Inflammatory macrophage treated with lipopolysaccharide for 1 hour (primary cell): ENCODE measurements around the gene TSPAN32.
"Not testable (repeated sequence)": the region's sequence is repeated elsewhere in the genome, so short reads cannot be mapped to it uniquely, and the experiment has no call there.

Source experiments
- DNase-seq, 2 donors: peaks; one replicate each; pipeline ENCODE4 v3.0.0-alpha.2; 2020 to 2022

TSPAN32 gene

DNA sequence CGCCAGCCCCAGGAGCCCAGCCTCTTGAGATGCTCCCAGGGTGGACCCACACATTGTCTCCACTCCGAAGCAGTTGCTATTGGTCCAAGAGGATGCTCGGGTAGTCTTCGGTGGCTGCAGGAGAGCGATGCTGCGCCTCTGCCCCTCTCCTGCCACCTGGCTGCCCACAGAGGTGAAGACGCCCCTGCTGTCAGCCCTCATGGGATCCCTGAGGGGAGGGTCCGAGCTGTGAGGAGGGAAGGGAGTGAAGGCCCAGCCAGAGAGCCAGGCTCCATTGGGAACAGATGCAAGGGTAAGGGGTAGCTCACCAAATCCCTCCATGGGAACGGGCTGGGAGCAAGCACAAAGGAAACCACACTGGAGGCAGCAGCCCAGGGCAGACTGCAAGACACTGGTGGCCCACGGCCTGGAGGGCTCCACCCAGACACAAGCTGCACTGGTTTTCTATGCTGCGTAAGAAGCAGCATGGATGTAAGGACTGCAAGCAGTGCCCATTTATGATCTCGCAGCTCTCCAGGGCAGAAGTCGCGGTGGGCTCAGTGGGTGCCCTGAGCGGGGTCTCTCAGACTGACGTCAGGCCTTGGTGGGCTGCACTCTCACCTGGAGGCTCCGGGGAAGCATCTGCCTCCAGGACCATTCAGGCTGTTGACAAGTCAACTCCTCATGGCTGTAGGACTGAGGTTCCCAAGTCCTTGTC, 15.7 kb downstream of the TSPAN32 start:
- DNase-seq: no peak

GRCh38 chr11:2318123-2318522, 16.3 kb downstream of the TSPAN32 start:
- DNase-seq: no peak

- DNase-seq: no peak
These were observed 16.9 kb downstream of the TSPAN32 start for GRCh38 chr11:2318707-2319106.

GRCh38 chr11:2319791-2320472, 18.1 kb downstream of the TSPAN32 start:
- DNase-seq: no peak

DNA sequence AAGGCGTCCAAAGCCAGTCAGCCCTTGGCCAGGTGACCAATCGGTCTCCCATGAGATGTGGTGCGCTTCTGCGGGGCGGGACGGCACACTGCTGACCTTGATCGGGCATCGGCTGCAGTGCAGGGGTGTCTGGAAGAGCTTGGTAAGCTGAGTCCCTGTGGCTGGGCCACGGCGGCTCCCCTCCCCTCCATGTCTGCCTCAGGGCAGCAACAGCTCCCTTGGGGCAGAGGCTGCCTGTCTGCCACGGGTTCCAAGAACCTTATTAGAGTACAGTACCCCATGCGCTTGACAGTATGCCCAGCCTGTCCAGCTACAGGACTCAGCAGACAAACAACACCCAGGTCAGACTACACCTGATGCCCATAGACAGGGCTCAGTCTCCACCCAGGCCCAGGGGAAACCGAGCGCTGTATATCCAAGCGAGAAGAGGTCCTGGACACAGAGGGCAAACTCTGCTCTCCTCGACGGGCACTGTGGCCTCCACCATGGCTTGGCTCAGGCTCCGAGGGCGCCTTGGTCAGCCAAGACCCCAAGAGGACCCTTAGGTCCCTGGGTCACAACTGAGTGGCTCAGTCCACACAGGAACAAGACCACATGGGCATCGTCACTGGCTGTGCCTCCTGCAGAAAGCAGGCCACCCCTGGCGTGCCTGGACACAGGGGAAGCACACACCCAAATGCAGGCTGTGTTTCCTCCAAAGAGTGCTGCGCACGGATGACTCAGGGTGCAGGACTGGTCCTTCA, 18.9 kb downstream of the TSPAN32 start:
- DNase-seq: no peak

DNA sequence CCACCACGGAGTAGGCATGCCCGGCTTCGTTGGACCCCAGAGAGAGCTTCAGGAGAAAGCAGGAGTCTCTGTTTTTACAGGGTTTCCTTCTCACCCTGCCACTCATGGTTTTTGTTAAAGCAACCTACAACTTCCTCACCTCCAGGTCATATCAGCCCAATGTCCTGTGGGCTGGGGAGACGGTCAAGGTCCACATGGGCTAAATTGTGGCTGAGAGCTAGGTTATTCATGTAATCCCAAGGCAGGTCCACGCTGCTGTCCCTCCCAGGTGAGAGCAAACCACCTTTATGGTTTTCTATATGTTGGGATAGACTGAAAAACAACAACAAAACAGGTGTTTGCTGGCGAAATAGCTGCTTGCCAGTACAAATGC, 19.5 kb downstream of the TSPAN32 start:
- no peak for DNase-seq

- no peak for DNase-seq
These were observed 23.3 kb downstream of the TSPAN32 start for GRCh38 chr11:2325123-2325522.

DNA sequence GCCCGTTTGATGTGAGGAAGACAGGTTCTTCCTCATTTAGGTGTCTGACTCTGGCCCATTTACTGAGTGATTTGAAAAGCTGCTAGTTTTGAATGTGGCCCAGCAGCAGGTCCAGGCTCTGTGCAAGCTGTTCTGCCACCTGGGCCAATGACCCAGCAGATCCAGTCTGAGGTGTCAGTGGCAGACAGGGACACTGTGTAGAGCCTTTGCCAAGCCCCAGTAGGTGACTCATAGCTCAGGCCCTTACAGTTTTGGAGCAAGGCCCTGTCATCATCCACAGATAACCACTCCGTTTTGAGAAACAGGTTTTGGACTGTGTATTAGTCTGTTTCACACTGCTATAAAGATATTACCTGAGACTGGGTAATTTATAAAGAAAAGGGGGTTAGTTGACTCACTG, 23.9 kb downstream of the TSPAN32 start:
- DNase-seq: no peak

DNA sequence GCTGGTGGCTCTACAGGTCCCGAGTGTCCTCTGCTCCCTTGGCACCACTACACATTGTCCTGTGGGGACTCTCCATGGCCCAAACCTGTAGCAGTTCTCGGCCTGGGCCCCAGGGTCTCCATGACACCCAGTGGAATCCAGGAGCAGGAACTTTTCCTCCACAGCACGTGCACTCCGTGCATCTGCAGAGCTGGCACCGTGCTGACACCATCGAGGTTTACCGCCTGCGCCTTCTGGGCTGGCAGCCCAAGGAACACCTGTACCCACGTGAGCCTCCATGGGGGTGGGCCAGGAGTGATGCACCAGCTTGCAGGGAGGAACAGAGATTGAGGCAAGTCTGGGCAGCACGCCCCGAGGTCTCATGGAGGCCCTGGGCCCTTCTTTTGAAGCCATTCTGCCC, 25.2 kb downstream of the TSPAN32 start:
- DNase-seq: no peak

GRCh38 chr11:2328021-2328420, 26.2 kb downstream of the TSPAN32 start:
- DNase-seq: no peak

DNA sequence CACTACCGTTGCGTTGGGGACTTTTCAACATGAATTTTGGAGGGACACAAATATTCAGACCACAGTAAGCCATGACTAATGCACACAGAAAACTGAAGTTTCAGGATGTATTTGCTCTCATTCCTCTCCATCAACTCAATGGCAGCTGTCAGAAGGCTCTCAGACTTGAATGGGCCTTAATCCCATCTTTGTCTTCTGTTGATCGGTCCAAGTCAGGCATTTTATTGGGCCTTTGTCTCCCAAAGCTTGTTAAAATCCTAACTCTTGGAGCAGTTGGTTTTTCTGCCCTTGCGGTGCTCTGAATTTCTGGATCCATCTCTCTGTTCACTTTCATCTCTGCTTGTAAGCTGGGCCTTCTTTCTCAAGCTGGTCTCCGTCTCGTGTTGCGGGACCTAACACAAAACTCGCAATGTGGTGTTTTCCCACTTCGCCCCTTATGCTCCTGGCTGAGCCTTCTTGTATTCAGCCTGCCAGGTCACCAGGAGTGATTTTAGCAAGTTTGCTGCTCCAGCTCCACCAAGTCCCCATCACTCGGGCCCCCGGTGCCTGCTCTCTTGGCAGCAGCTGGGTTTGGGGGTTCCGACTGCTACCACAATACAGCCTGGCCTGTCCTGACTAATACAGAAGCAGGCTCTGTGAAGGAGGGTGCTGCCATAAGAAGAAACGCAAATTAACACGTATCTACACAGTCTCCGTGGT, 27.0 kb downstream of the TSPAN32 start:
- DNase-seq: no peak

DNA sequence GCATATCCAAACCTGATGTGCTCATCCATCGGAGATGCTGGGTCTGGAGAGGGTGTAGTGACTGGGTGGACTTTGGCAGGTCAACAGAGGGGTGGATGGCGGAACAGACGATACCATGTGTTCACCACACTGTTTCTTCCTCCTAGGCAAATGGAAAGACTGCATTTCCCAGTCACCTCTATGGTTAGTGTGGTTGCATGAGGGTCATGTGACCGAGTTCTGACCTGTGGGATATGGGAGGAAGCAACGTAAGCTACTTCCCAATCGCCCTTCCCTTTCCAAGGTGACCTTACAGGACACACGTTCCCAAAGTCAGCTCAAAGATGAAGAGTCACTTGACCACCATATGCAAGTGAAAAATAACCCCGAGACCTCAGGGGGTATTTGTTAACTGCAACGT, 27.7 kb downstream of the TSPAN32 start:
- no peak for DNase-seq

DNA sequence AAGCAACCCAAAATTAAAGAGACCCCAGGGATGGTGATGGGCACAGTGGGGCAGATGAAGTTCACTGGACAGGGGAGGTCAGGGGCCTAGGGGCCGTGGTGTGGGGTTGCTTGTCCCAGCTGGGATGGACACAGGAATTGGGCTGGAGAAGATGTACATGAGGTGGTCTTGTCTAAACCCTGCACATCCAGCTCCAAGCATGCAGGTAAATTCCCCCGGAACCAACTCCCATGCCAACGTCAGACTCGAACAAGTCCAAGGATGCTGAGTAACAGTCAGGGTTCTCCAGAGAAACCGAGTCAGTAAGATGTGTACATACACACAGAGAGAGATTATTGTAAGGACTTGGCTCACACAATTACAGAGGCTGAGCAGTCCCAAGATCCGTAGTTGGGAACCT, 28.9 kb downstream of the TSPAN32 start:
- DNase-seq: no peak

DNA sequence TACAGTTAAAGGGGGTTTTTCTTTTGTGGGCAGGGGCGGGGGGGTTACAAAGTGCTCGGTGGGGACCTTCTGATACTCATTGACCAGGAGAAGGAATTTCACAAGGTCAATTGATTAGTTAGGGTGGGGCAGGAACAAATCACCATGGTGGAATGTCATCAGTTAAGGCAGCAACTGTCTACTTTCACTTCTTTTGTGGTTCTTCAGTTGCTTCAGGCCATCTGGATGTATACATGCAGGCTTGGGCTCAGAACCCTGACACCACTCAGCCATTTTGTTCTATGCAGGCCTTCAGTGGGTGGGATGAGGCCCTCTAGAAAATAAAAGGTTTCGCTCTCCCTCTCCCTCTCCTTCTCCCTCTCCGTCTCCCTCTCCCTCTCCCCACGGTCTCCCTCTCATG, 29.6 kb downstream of the TSPAN32 start:
- DNase-seq: no peak

GRCh38 chr11:2332569-2332968, 30.8 kb downstream of the TSPAN32 start:
- not testable (repeated sequence) for DNase-seq

DNA sequence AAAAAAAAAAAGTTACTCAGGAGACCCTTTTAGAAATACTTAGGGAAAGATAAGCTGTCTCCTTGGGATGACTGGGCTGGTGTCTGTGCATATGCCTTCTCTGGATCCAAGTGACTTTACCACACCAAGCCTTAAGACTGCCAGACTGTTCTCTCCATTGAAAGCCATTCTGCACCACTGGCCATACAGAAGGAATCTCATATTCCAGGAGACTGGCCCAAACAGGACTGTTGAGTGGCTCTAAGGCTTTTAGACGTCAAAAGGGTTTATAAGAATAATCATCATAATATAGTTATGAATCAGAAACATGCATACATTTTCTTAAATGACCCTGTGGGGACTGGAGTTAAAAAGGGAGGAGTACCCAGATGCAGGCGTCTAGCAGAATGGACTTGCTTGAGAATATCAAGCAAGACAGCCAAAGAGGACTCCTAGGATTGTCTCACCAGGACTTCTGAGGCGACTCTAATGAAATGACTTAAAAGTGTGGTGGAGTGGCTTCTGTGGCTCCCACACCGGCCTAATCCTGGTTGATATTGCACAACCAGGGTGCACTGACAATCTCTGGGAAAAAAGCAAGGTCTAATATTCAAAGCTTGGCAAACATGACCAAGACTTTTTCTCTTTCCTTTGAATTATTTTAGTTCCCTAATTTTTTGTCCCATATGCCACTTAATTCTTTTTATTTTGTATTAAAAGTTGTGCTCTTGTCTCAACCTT, 31.8 kb downstream of the TSPAN32 start:
- DNase-seq: not testable (repeated sequence)

- not testable (repeated sequence) for DNase-seq
These were observed 33.5 kb downstream of the TSPAN32 start for GRCh38 chr11:2335286-2335685.

DNA sequence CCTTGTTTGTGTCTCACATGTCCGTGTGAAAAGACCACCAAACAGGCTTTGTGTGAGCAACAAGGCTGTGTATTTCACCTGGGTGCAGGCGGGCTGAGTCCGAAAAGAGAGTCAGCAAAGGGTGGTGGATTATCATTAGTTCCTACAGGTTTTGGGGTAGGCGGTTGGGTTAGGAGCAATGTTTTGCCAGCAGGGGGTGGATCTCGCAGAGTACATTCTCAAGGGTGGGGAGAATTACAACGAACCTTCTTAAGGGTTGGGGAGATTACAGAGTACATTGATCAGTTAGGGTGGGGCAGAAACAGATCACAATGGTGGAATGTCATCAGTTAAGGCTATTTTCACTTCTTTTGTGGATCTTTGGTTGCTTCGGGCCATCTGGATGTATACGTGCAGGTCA, 36.9 kb downstream of the TSPAN32 start:
- DNase-seq: not testable (repeated sequence)

GRCh38 chr11:2342557-2342956, 40.7 kb downstream of the TSPAN32 start:
- no peak for DNase-seq

DNA sequence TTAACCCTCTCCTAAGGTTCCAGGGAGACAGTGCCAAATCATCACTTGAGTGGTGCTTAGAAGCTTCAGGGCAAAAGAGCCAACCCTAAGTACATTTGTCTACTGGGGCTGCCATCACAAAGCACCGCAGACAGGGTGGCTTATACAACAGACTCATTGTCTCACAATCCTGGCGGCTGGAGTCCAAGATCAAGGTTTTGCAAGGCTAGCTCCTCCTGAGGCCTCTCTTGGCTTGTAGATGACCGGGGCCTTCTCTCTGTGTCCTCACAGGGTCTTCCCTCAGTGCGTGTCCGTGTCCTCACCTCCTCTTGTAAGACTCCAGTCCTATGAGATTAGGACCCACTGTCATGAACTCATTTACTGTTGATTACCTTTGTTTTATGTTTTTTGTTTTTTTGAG, 41.2 kb downstream of the TSPAN32 start:
- DNase-seq: no peak

DNA sequence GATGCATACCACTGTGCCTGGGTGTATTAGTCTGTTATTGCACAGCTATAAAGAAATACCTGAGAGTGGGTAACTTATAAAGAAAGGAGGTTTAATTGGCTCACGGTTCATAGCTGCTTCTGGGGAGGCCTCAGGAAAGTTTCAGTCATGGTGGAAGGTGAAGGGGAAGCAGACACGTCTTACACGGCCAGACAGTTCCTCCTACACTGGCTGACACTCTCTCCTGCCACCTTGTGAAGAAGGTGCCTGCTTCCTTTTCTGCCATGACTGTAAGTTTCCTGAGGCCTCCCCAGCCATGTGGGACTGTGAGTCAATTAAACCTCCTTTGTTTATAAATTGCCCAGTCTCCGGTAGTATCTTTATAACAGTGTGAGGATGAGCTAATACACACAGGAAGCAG, 41.7 kb downstream of the TSPAN32 start:
- DNase-seq: no peak

DNA sequence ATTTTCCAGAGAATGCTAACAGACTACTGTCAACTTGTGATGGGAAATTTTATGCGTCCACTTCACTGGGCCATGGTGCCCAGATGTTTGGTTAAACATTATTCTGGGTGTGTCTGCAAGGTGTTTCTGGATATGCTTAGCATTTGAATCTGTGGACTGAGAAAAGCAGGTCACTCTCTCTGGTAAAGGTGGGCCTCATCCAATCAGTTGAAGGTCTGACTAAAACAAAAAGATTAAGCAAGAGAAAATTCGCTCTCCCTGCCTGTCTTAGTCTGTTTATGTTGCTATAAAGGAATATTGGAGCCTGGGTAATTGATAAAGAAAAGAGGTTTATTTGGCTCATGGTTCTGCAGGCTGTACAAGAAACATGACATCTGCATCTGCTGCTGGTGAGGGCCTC, 43.2 kb downstream of the TSPAN32 start:
- no peak for DNase-seq

- DNase-seq: no peak
These were observed 44.2 kb downstream of the TSPAN32 start for GRCh38 chr11:2346014-2346413.
